ENCODE measurements around the gene IL17F. TPM values are rescaled to one million over a fixed set of nuclear protein-coding genes. Genes with fewer than 3 reads are reported as not detected.

The IL17F gene
- total and polyA plus RNA-seq, 2 donors = 0.24 to 0.96 TPM

DNA sequence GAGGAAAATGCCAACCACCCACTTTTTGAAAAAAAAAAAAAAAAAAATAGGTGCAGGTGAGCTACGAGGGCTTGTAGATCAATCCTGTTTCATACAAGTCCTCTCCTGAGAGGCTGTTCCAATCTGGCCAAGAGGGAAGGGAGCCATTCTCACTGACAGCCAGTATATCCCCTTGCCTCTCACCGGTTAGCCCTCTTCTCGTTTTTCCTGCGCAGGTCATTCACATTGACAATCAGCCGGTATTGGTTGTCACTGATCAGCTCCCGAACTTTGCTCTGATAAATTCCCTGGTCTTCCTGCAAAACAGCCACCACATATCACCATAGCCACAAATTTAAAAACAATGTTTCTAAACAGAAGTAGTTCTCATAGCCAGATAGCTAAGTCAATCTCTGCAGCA is 38.8 kb upstream of the IL17F start:
- Histone ChIP-seq H3K27me3 (ENCODE audit: control insufficient read depth in 2 of 2, insufficient read depth in 1 of 2, low read length in 1 of 2) (no peaks in the 10 kb centered on the region), H3K27ac (ENCODE audit: low read depth in 1 of 2, low read length in 1 of 2) (no peak overlapping the region), H3K9me3 (ENCODE audit: control insufficient read depth in 2 of 2, insufficient read depth in 1 of 2, low read length in 1 of 2) (no peaks in the 10 kb centered on the region), H3K36me3 (ENCODE audit: control insufficient read depth in 2 of 2, insufficient read depth in 2 of 2, low read length in 1 of 2) (peaks cover 28 to 50% of the 10 kb centered on the region in 2 donors), H3K4me3 (ENCODE audit: low read length in 2 of 2) (peak overlapping the region in 1 of 2 donors; percentile 70), H3K4me1 (ENCODE audit: control insufficient read depth in 2 of 2, insufficient read depth in 2 of 2, low read length in 2 of 2) (peaks cover 4 to 20% of the 10 kb centered on the region in 2 donors)
- WGBS = 71% methylated on average over 6 of the region's 6 CpGs
- no peak for DNase-seq (ENCODE audit: low read depth in 6 of 9, low spot score in 9 of 9)

DNA sequence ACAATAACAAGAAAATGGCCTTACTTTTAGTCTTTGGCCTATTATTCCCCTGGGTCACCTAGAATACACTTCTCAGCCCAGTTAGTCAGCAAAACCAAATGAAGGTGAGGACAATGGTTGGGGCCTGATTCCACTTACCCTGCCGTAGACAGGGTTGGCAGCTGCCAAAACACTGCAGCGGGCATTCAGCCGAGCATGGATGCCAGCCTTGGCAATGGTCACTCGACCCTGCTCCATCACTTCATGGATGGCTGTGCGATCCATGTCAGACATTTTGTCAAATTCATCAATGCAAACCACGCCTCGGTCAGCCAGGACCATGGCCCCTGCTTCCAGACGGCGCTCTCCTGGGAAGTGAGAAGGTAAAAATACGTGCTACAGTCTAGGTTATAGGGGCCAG is 31.8 kb upstream of the IL17F start:
- Histone ChIP-seq H3K27ac (ENCODE audit: low read depth in 1 of 2, low read length in 1 of 2) (no peak overlapping the region), H3K4me3 (ENCODE audit: low read length in 2 of 2) (no peak overlapping the region), H3K9me3 (ENCODE audit: control insufficient read depth in 2 of 2, insufficient read depth in 1 of 2, low read length in 1 of 2) (no peaks in the 10 kb centered on the region), H3K27me3 (ENCODE audit: control insufficient read depth in 2 of 2, insufficient read depth in 1 of 2, low read length in 1 of 2) (no peaks in the 10 kb centered on the region), H3K4me1 (ENCODE audit: control insufficient read depth in 2 of 2, insufficient read depth in 2 of 2, low read length in 2 of 2) (no peaks in the 10 kb centered on the region), H3K36me3 (ENCODE audit: control insufficient read depth in 2 of 2, insufficient read depth in 2 of 2, low read length in 1 of 2) (peaks cover 61 to 94% of the 10 kb centered on the region in 2 donors)
- no peak for DNase-seq (ENCODE audit: low read depth in 6 of 9, low spot score in 9 of 9)
- 99% methylated on average over 10 of the region's 10 CpGs for WGBS

DNA sequence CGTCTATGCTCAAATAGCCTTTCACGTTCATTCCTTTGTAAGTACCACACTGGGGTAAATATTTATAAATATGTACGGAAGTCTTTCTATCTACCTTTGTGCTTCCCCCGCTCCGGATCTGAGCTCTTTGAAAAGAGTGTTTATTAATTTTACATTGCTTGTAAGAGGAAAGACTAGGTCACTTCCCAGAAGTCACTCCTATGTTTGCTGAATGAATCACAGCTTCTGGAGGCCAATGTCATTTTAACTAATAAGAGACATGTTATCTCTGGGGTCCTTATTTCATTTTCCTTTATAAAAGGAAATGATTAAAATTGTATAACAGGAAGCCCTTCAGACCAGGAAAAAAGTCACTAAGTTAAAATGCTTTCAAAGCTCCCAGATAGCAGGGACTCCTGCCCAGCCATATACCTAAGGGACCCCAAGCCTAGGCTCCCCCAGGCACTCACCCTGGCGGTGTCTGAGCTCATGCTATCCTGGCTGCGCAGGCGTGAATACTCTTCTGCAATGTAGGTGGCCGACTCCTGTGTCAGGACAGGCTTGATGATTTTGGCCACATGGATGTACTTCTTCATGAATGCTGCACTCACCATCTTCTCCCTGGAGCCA is 27.7 kb upstream of the IL17F start:
- Histone ChIP-seq H3K9me3 (ENCODE audit: control insufficient read depth in 2 of 2, insufficient read depth in 1 of 2, low read length in 1 of 2) (no peaks in the 10 kb centered on the region), H3K36me3 (ENCODE audit: control insufficient read depth in 2 of 2, insufficient read depth in 2 of 2, low read length in 1 of 2) (peaks cover 54 to 90% of the 10 kb centered on the region in 2 donors), H3K4me3 (ENCODE audit: low read length in 2 of 2) (no peak overlapping the region), H3K27ac (ENCODE audit: low read depth in 1 of 2, low read length in 1 of 2) (no peak overlapping the region), H3K27me3 (ENCODE audit: control insufficient read depth in 2 of 2, insufficient read depth in 1 of 2, low read length in 1 of 2) (no peaks in the 10 kb centered on the region), H3K4me1 (ENCODE audit: control insufficient read depth in 2 of 2, insufficient read depth in 2 of 2, low read length in 2 of 2) (no peaks in the 10 kb centered on the region)
- 97% methylated on average over 9 of the region's 9 CpGs for WGBS
- DNase-seq (ENCODE audit: low read depth in 6 of 9, low spot score in 9 of 9) = no peak

DNA sequence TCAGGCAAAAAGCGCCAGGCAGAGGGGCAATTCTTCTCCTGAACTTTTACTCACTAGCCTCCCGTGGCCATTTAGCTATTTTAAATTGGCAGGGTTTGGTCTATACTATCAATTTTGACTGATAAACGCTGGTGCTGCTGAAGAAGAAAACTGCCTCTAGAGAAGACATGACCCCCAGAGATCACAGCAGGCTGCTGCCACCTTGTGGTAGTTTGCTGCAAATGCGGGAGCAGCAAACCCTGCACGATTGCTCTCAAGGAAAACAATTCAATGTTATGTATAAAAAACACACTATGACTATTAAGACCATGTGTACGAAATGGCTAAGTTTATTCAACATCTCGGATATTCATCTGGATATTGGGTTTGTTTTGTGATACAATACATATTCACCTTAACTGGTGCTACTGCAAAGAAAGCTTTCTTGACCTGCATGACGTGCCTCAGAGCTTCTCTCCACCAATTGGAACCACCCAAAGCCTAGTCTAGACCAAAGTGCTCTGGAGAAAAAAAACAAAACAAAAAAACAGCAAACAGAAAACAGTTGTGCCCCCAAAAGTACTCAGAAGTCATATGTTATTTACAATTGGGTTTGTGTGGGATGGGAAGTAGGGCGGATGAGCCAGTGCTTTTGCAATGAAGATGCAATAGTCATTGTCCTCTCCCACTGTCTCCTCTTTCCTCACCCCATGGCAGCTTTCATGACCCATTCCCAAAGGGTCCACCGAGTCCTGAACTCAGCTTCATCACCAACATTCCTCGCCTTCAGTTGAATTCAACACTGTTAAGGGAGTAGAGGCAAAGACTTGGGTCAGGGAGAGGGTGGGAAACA is 19.6 kb upstream of the IL17F start:
- Histone ChIP-seq H3K27ac (ENCODE audit: low read depth in 1 of 2, low read length in 1 of 2) (no peak overlapping the region), H3K27me3 (ENCODE audit: control insufficient read depth in 2 of 2, insufficient read depth in 1 of 2, low read length in 1 of 2) (no peaks in the 10 kb centered on the region), H3K4me1 (ENCODE audit: control insufficient read depth in 2 of 2, insufficient read depth in 2 of 2, low read length in 2 of 2) (no peaks in the 10 kb centered on the region), H3K36me3 (ENCODE audit: control insufficient read depth in 2 of 2, insufficient read depth in 2 of 2, low read length in 1 of 2) (peaks cover 49 to 65% of the 10 kb centered on the region in 2 donors), H3K4me3 (ENCODE audit: low read length in 2 of 2) (no peak overlapping the region), H3K9me3 (ENCODE audit: control insufficient read depth in 2 of 2, insufficient read depth in 1 of 2, low read length in 1 of 2) (no peaks in the 10 kb centered on the region)
- peak in 7 of 9 donors; percentile 38 to 77 (median 60) for DNase-seq (ENCODE audit: low read depth in 6 of 9, low spot score in 9 of 9)
- WGBS = 61% methylated on average over 11 of the region's 11 CpGs

DNA sequence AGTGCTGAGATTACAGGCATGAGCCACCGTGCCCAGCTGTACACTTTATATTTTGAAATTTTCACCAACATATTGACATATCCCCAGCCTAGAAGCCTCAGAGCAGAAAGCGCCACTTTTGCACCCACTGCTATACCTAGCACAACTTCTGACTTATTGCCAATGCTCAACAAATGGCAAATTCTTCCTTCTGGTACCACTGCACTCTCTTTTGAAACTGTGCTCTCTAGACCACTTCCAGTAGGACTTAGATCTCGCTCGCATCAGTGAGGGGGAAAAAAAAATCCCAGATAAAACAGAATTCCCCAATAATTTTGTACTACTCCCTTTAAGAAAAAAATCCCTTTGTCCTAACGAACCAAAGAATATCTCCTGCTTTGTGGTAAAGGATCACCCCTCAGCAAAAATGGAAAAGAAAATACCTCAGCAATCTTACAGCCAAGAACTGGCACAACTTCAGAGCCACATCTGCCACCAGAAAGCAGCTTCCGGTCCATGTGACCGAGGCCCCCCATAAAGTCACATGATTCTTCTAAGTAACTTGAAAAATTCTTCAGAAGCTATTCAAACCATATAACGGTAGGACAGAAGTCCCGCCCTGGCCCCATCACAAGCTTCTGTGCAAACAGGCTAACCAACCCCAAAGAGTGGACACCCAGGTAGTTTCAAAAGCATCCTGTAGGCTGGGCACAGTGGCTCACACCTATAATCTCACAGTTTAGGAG is 18.5 kb upstream of the IL17F start:
- H3K27ac ChIP-seq (ENCODE audit: low read depth in 1 of 2, low read length in 1 of 2) = no peak overlapping the region
- H3K4me3 ChIP-seq (ENCODE audit: low read length in 2 of 2) = no peak overlapping the region
- H3K4me1 ChIP-seq (ENCODE audit: control insufficient read depth in 2 of 2, insufficient read depth in 2 of 2, low read length in 2 of 2) = no peaks in the 10 kb centered on the region
- no peaks in the 10 kb centered on the region for H3K9me3 ChIP-seq (ENCODE audit: control insufficient read depth in 2 of 2, insufficient read depth in 1 of 2, low read length in 1 of 2)
- DNase-seq (ENCODE audit: low read depth in 6 of 9, low spot score in 9 of 9) = no peak
- no peaks in the 10 kb centered on the region for H3K27me3 ChIP-seq (ENCODE audit: control insufficient read depth in 2 of 2, insufficient read depth in 1 of 2, low read length in 1 of 2)
- 82% methylated on average over 9 of the region's 9 CpGs for WGBS
- H3K36me3 ChIP-seq (ENCODE audit: control insufficient read depth in 2 of 2, insufficient read depth in 2 of 2, low read length in 1 of 2) = peaks cover 41 to 54% of the 10 kb centered on the region in 2 donors

DNA sequence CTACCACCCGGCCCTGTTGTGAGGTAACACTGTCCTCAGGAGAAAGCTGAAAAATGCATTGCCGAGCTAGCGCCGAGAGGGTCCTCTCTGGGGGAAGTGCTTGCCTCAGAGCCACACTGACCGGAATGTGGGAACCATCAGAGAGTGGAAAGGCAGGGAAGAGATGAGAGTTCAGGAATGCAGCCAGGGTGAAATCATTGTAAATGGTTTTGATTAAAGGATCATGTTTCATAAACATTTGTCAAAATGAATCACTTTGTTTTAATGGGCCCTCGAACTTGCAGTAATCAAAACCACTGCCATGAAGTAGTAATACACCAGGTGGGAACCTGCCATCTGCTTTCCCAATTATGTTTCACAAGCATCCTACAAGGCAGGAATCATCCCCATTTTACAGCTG is 16.9 kb upstream of the IL17F start:
- H3K27me3 ChIP-seq (ENCODE audit: control insufficient read depth in 2 of 2, insufficient read depth in 1 of 2, low read length in 1 of 2) = no peaks in the 10 kb centered on the region
- H3K36me3 ChIP-seq (ENCODE audit: control insufficient read depth in 2 of 2, insufficient read depth in 2 of 2, low read length in 1 of 2) = peaks cover 33 to 45% of the 10 kb centered on the region in 2 donors
- H3K4me1 ChIP-seq (ENCODE audit: control insufficient read depth in 2 of 2, insufficient read depth in 2 of 2, low read length in 2 of 2) = no peaks in the 10 kb centered on the region
- H3K27ac ChIP-seq (ENCODE audit: low read depth in 1 of 2, low read length in 1 of 2) = no peak overlapping the region
- no peak overlapping the region for H3K4me3 ChIP-seq (ENCODE audit: low read length in 2 of 2)
- WGBS = 93% methylated on average over 6 of the region's 6 CpGs
- no peaks in the 10 kb centered on the region for H3K9me3 ChIP-seq (ENCODE audit: control insufficient read depth in 2 of 2, insufficient read depth in 1 of 2, low read length in 1 of 2)
- no peak for DNase-seq (ENCODE audit: low read depth in 6 of 9, low spot score in 9 of 9)

DNA sequence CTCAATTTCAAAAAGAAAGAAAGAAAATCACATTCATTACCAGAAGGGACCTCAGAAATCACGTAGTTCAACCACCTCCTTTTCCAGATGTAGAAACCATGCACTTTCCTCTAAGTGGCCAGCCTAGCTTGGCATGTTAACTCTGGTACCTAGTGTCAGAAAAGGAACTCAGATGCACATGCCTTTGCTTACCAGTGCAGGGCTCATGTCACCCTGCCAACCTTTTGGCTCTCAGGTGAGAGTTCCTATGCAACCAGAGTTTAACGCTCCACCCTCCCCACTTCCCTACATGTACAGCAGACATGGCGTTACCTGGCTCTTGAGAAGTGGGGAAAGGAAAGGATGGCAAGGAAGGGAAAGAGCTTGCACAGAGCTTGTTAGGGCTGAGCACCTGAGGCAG is 16.3 kb upstream of the IL17F start:
- DNase-seq (ENCODE audit: low read depth in 6 of 9, low spot score in 9 of 9) = no peak
- WGBS = 99% methylated on average over 3 of the region's 3 CpGs
- Histone ChIP-seq H3K4me1 (ENCODE audit: control insufficient read depth in 2 of 2, insufficient read depth in 2 of 2, low read length in 2 of 2) (no peaks in the 10 kb centered on the region), H3K27me3 (ENCODE audit: control insufficient read depth in 2 of 2, insufficient read depth in 1 of 2, low read length in 1 of 2) (no peaks in the 10 kb centered on the region), H3K9me3 (ENCODE audit: control insufficient read depth in 2 of 2, insufficient read depth in 1 of 2, low read length in 1 of 2) (no peaks in the 10 kb centered on the region), H3K4me3 (ENCODE audit: low read length in 2 of 2) (no peak overlapping the region), H3K36me3 (ENCODE audit: control insufficient read depth in 2 of 2, insufficient read depth in 2 of 2, low read length in 1 of 2) (peaks cover 28 to 39% of the 10 kb centered on the region in 2 donors), H3K27ac (ENCODE audit: low read depth in 1 of 2, low read length in 1 of 2) (no peak overlapping the region)

DNA sequence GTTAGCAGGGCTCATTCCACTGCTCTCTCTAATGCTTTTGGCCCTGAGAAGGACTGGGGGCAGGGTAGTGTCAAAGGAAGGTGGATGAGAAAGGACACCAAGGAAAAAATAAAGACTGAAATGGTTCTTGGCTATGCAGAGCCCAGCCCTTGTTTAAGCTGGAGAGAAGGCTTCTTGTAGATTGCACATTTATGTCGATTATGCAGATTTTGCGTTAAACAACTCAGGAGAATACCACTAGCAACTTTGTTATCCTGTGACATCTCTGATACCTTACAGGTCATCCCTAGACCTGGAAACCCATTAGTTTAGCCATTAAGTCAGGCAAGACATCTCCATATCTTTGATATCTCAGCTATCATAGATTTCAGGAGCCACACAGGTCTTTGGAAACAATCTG is 11.1 kb upstream of the IL17F start:
- WGBS = 98% methylated on average over 2 of the region's 2 CpGs
- DNase-seq (ENCODE audit: low read depth in 6 of 9, low spot score in 9 of 9) = no peak
- Histone ChIP-seq H3K9me3 (ENCODE audit: control insufficient read depth in 2 of 2, insufficient read depth in 1 of 2, low read length in 1 of 2) (no peaks in the 10 kb centered on the region), H3K4me1 (ENCODE audit: control insufficient read depth in 2 of 2, insufficient read depth in 2 of 2, low read length in 2 of 2) (no peaks in the 10 kb centered on the region), H3K36me3 (ENCODE audit: control insufficient read depth in 2 of 2, insufficient read depth in 2 of 2, low read length in 1 of 2) (no peaks in the 10 kb centered on the region), H3K4me3 (ENCODE audit: low read length in 2 of 2) (no peak overlapping the region), H3K27me3 (ENCODE audit: control insufficient read depth in 2 of 2, insufficient read depth in 1 of 2, low read length in 1 of 2) (no peaks in the 10 kb centered on the region), H3K27ac (ENCODE audit: low read depth in 1 of 2, low read length in 1 of 2) (no peak overlapping the region)
